Endodermal cell (in vitro differentiated cells): ENCODE data around the gene INO80E. TPM values are rescaled to one million over a fixed set of nuclear protein-coding genes. Genes with fewer than 3 reads are reported as not detected.
"Not testable (repeated sequence)": the region's sequence is repeated elsewhere in the genome, so short reads cannot be mapped to it uniquely, and the experiment has no call there.

Source experiments
- DNase-seq: peaks from one replicate; pipeline ENCODE4 v3.0.0-alpha.2; 2017
- H3K27ac ChIP-seq: 2 replicates; pipeline ENCODE4 v1.5.1; 2013; ENCODE audit warnings: mild to moderate bottlenecking, low read depth, low read length, moderate library complexity
- H3K27me3 ChIP-seq: 2 replicates; pipeline ENCODE4 v1.6.1; 2013; ENCODE audit warnings: mild to moderate bottlenecking, low read length, moderate library complexity; ENCODE audit not compliant: insufficient read depth, control insufficient read depth, poor library complexity, severe bottlenecking
- H3K36me3 ChIP-seq: 2 replicates; pipeline ENCODE4 v1.7.0; 2013; ENCODE audit warnings: mild to moderate bottlenecking, low read length, moderate library complexity; ENCODE audit not compliant: control insufficient read depth, insufficient read depth
- H3K4me1 ChIP-seq: one replicate; pipeline ENCODE4 v1.7.0; 2013; ENCODE audit warnings: low read length; ENCODE audit not compliant: control insufficient read depth, insufficient read depth
- H3K4me3 ChIP-seq: 2 replicates; pipeline ENCODE4 v1.5.1; 2013; ENCODE audit warnings: mild to moderate bottlenecking, low read length, moderate library complexity
- H3K9ac ChIP-seq: 2 replicates; pipeline ENCODE4 v1.6.1; 2013; ENCODE audit warnings: mild to moderate bottlenecking, low read length, moderate library complexity; ENCODE audit not compliant: poor library complexity, severe bottlenecking; ENCODE audit errors: extremely low read depth
- H3K9me3 ChIP-seq: 2 replicates; pipeline ENCODE4 v1.6.1; 2013; ENCODE audit warnings: mild to moderate bottlenecking, low read length, moderate library complexity; ENCODE audit not compliant: control insufficient read depth
- H3K27ac Mint-ChIP-seq: 2 replicates; pipeline ENCODE4 v1.8.0; 2020; ENCODE audit warnings: mixed read lengths
- H3K27me3 Mint-ChIP-seq: 2 replicates; pipeline ENCODE4 v1.8.0; 2021; ENCODE audit warnings: mild to moderate bottlenecking, mixed read lengths; ENCODE audit not compliant: insufficient read depth
- H3K36me3 Mint-ChIP-seq: 2 replicates; pipeline ENCODE4 v1.8.0; 2020; ENCODE audit warnings: low read depth, mixed read lengths
- H3K4me1 Mint-ChIP-seq: 2 replicates; pipeline ENCODE4 v1.8.0; 2020; ENCODE audit warnings: mixed read lengths
- H3K4me3 Mint-ChIP-seq: 2 replicates; pipeline ENCODE4 v1.8.0; 2020; ENCODE audit warnings: mild to moderate bottlenecking, moderate library complexity, mixed read lengths
- H3K9me3 Mint-ChIP-seq: 2 replicates; pipeline ENCODE4 v1.8.0; 2020; ENCODE audit warnings: mild to moderate bottlenecking, mixed read lengths
- CTCF ChIP-seq: fragments of 200-600 bp; sonication (generic); conservative IDR thresholded peaks from 2 replicates; pipeline ENCODE4 v1.5.0; 2021; ENCODE audit warnings: antibody characterized with exemption, mild to moderate bottlenecking
- WGBS, 2 experiments: methylation state at CpG; one replicate each; pipeline versions ENCODE4 v1.1.5 to v1.1.7; 2013; ENCODE audit warnings: missing lambda C conversion rate in 2 of 2, mixed read lengths in 1 of 2; ENCODE audit not compliant: insufficient coverage in 1 of 2, insufficient read length in 1 of 2; 5-methylcytosine and 5-hydroxymethylcytosine counted together
- total RNA-seq, 2 donors: library from RNA; stranded (reverse); fragmentation: NEBNext Ultra II Directional in 1 of 2; extraction: Animal tissue kit (Norgen Biotek cat#: 25700) in 1 of 2; gene quantifications; 2 replicates in 1 of 2; 3 replicates in 1 of 2; pipeline ENCODE4 v1.2.1, GENCODE V29; 2021

INO80E gene
- total RNA-seq, 2 donors from 2014 or later = 77.4 to 80.1 TPM

GRCh38 chr16:30010844-30011713, 15.0 kb downstream of the INO80E start, which contains the start of gene DOC2A:
TSS of gene DOC2A (minus strand) at chr16:30011027. CDS start at chr16:30010222, 805 bp downstream.
- Histone ChIP-seq H3K27ac (no peak within 1 kb of the TSS), H3K4me1 (no peaks in the 10 kb centered on the region), H3K27me3 (peaks cover 22% of the 10 kb centered on the region), H3K4me3 (peak within 1 kb of the TSS; percentile 62), H3K9ac (no peak within 1 kb of the TSS), H3K9me3 (no peaks in the 10 kb centered on the region), H3K36me3 (no peaks in the 10 kb centered on the region)
- Mint-ChIP-seq H3K9me3 (no peaks in the 10 kb centered on the region), H3K27me3 (peaks cover 46% of the 10 kb centered on the region), H3K4me3 (peak within 1 kb of the TSS; percentile 62), H3K27ac (no peak within 1 kb of the TSS), H3K36me3 (no peaks in the 10 kb centered on the region), H3K4me1 (peaks cover 7% of the 10 kb centered on the region)
- peak; percentile 85 for DNase-seq
- no peak for TF ChIP-seq CTCF
- 1 to 2% methylated on average over 25 to 83 of the region's 99 CpGs for WGBS, 2 experiments

- peak overlapping the region; percentile 62 for H3K4me3 Mint-ChIP-seq
Measured at GRCh38 chr16:30011714-30012504, 15.9 kb downstream of the INO80E start.

GRCh38 chr16:30012598-30012997, 16.6 kb downstream of the INO80E start:
- not testable (repeated sequence) for H3K4me1 Mint-ChIP-seq, H3K27ac ChIP-seq, H3K9me3 Mint-ChIP-seq, H3K4me3 ChIP-seq, H3K36me3 ChIP-seq, H3K36me3 Mint-ChIP-seq, H3K4me1 ChIP-seq, H3K4me3 Mint-ChIP-seq, H3K9me3 ChIP-seq, H3K9ac ChIP-seq, H3K27ac Mint-ChIP-seq, DNase-seq
- 88 to 92% methylated on average over 11 to 14 of the region's 14 CpGs for WGBS, 2 experiments
- H3K27me3 ChIP-seq = peaks cover 22% of the 10 kb centered on the region
- peaks cover 46% of the 10 kb centered on the region for H3K27me3 Mint-ChIP-seq

More at GRCh38 chr16:30011714-30012504, 15.9 kb downstream of the INO80E start:
- no peaks in the 10 kb centered on the region for H3K4me1 ChIP-seq
- H3K9me3 Mint-ChIP-seq = no peaks in the 10 kb centered on the region
- H3K27ac Mint-ChIP-seq = no peak overlapping the region
- H3K27me3 ChIP-seq = peaks cover 22% of the 10 kb centered on the region
- peaks cover 46% of the 10 kb centered on the region for H3K27me3 Mint-ChIP-seq
- H3K9me3 ChIP-seq = no peaks in the 10 kb centered on the region
- no peak overlapping the region for H3K9ac ChIP-seq
- H3K36me3 Mint-ChIP-seq = no peaks in the 10 kb centered on the region
- H3K4me3 ChIP-seq = no peak overlapping the region
- no peak for TF ChIP-seq CTCF
- 29 to 35% methylated on average over 16 to 31 of the region's 31 CpGs for WGBS, 2 experiments
- H3K36me3 ChIP-seq = no peaks in the 10 kb centered on the region
- peak; percentile 70 for DNase-seq
- peaks cover 7% of the 10 kb centered on the region for H3K4me1 Mint-ChIP-seq
- H3K27ac ChIP-seq = no peak overlapping the region

- not testable (repeated sequence) for H3K36me3 Mint-ChIP-seq, H3K9me3 ChIP-seq, H3K9ac ChIP-seq, H3K9me3 Mint-ChIP-seq, H3K4me3 ChIP-seq, H3K36me3 ChIP-seq, H3K27ac ChIP-seq, H3K4me1 Mint-ChIP-seq, DNase-seq, H3K27ac Mint-ChIP-seq, H3K4me3 Mint-ChIP-seq, H3K4me1 ChIP-seq
- peaks cover 15% of the 10 kb centered on the region for H3K27me3 ChIP-seq
- WGBS, 2 experiments = 89 to 96% methylated on average over 7 of the region's 7 CpGs
- H3K27me3 Mint-ChIP-seq = peaks cover 25% of the 10 kb centered on the region
Measured at GRCh38 chr16:30015450-30015849, 19.4 kb downstream of the INO80E start.
